GM12878 (cell line): ENCODE data around the gene PPP1R2B. TPM values are rescaled to one million over a fixed set of nuclear protein-coding genes. Genes with fewer than 3 reads are reported as not detected.

Experiments
- ATAC-seq: fragments of 200-7000 bp; cut with Tn5 transposase; 3 replicates; pipeline ENCODE4 v1.9.1; 2020; ENCODE audit warnings: mild to moderate bottlenecking, moderate library complexity
- BruUV-seq: library from RNA; stranded (reverse); fragments of 400-500 nt; replicated peaks from 2 replicates; lab custom pipeline; 2021; lab: Mats Ljungman, UMichigan
- CTCF ChIA-PET: fragments of 300-600 bp; sonication (Branson Sonifier 250); formaldehyde crosslinking; extraction: SDS; loops from one replicate; lab custom pipeline; 2021; ENCODE audit warnings: inconsistent platforms; lab: Yijun Ruan, JAX
- POLR2A ChIA-PET: fragments of 350-600 bp; formaldehyde crosslinking; extraction: SDS; loops from one replicate; lab custom pipeline; 2021; ENCODE audit warnings: inconsistent platforms; lab: Charles Lee
- RAD21 ChIA-PET: fragments of 300-600 bp; sonication (Branson Sonifier 250); formaldehyde crosslinking; loops from one replicate; lab custom pipeline; 2023; ENCODE audit warnings: antibody characterized with exemption; ENCODE audit not compliant: unreplicated experiment; lab: Charles Lee
- SMC1A ChIA-PET: fragments of 300-600 bp; sonication (Branson Sonifier 250); formaldehyde crosslinking; loops from one replicate; lab custom pipeline; 2023; ENCODE audit not compliant: unreplicated experiment, uncharacterized antibody; lab: Charles Lee
- DNase-seq: peaks from one replicate; pipeline ENCODE4 v3.0.0-alpha.2; 2011; ENCODE audit warnings: low read depth, low spot score
- FAIRE-seq: peaks from 3 replicates; lab custom pipeline; 2011; peaks lifted over from hg19 to GRCh38; lab: Jason Lieb, UNC
- H2AFZ ChIP-seq: 2 replicates; pipeline ENCODE4 v1.6.0; 2011; ENCODE audit warnings: low read depth, low read length, control low read depth; ENCODE audit not compliant: control insufficient read depth
- H3K27ac ChIP-seq: 2 replicates; pipeline ENCODE4 v1.5.1; 2011; ENCODE audit warnings: control low read depth; ENCODE audit not compliant: control insufficient read depth, insufficient read depth
- H3K27me3 ChIP-seq, 2 experiments: replicated peaks in 1 of 2; 2 replicates each; pipeline versions ENCODE4 v1.6.0 to v1.6.1; 2011; ENCODE audit warnings: low read length in 1 of 2; ENCODE audit not compliant: control insufficient read depth in 2 of 2, insufficient read depth in 2 of 2
- H3K36me3 ChIP-seq, 2 experiments: 2 replicates each; pipeline ENCODE4 v1.5.1; 2011; ENCODE audit warnings: low read length in 1 of 2; ENCODE audit not compliant: control insufficient read depth in 2 of 2, insufficient read depth in 2 of 2
- H3K4me1 ChIP-seq: 2 replicates; pipeline ENCODE4 v1.6.1; 2011; ENCODE audit warnings: mild to moderate bottlenecking, low read length, moderate library complexity, mixed read lengths; ENCODE audit not compliant: control insufficient read depth, insufficient read depth
- H3K4me2 ChIP-seq: 2 replicates; pipeline ENCODE4 v1.6.0; 2011; ENCODE audit warnings: control low read depth; ENCODE audit not compliant: control insufficient read depth, insufficient read depth
- H3K4me3 ChIP-seq: fragments of 200-600 bp; sonication (generic); 2 replicates; pipeline ENCODE4 v1.5.1; 2016
- H3K79me2 ChIP-seq: 2 replicates; pipeline ENCODE4 v1.6.0; 2011; ENCODE audit warnings: low read length; ENCODE audit not compliant: control insufficient read depth, insufficient read depth
- H3K9ac ChIP-seq: 2 replicates; pipeline ENCODE4 v1.8.0; 2011; ENCODE audit warnings: low read length, control low read depth, mixed read lengths; ENCODE audit not compliant: control insufficient read depth, insufficient read depth
- H3K9me3 ChIP-seq: replicated peaks from 3 replicates; pipeline ENCODE4 v1.5.1; 2011; ENCODE audit warnings: mild to moderate bottlenecking, low read length; ENCODE audit not compliant: control insufficient read depth, insufficient read depth
- H4K20me1 ChIP-seq: 2 replicates; pipeline ENCODE4 v1.6.0; 2011; ENCODE audit not compliant: control insufficient read depth, insufficient read depth
- BCLAF1 ChIP-seq: fragments of 450-650 bp; IDR thresholded peaks from 2 replicates; pipeline ENCODE4 v1.6.1; 2017; ENCODE audit warnings: antibody characterized with exemption, mild to moderate bottlenecking, moderate library complexity
- CREB1 ChIP-seq: IDR thresholded peaks from 2 replicates; pipeline ENCODE4 v1.6.1; 2012; ENCODE audit warnings: low read depth, mild to moderate bottlenecking, inconsistent platforms
- E4F1 ChIP-seq: fragments of 450-650 bp; IDR thresholded peaks from 2 replicates; pipeline ENCODE4 v1.6.1; 2018; ENCODE audit warnings: borderline replicate concordance, mild to moderate bottlenecking; ENCODE audit not compliant: partially characterized antibody
- FOS ChIP-seq: IDR thresholded peaks from 3 replicates; pipeline ENCODE4 v1.6.1; 2011; ENCODE audit warnings: borderline replicate concordance; ENCODE audit not compliant: insufficient read length; ENCODE audit errors: extremely low read depth
- GATAD2B ChIP-seq: fragments of 450-650 bp; conservative IDR thresholded peaks from 2 replicates; pipeline ENCODE4 v1.6.1; 2017; ENCODE audit warnings: low read depth, mild to moderate bottlenecking, moderate library complexity
- SIX5 ChIP-seq: IDR thresholded peaks from 2 replicates; pipeline ENCODE4 v1.6.1; 2011; ENCODE audit warnings: mild to moderate bottlenecking, low read depth, low read length, moderate library complexity; ENCODE audit not compliant: severe bottlenecking
- USF2 ChIP-seq: IDR thresholded peaks from 2 replicates; pipeline ENCODE4 v1.6.1; 2011; ENCODE audit warnings: low read depth, low read length, improper control_type of control experiment, borderline replicate concordance
- ZBED1 ChIP-seq: IDR thresholded peaks from 2 replicates; pipeline ENCODE4 v1.6.1; 2016; ENCODE audit warnings: borderline replicate concordance
- WGBS: methylation state at CpG from one replicate; pipeline ENCODE4 v1.1.6; 2016; ENCODE audit warnings: low lambda C conversion rate; ENCODE audit not compliant: insufficient replicate concordance, insufficient coverage; ENCODE audit errors: missing lambda C conversion rate; 5-methylcytosine and 5-hydroxymethylcytosine counted together
- in situ Hi-C: fragments of 300-500 bp; cut with MboI; formaldehyde crosslinking; loops from 9 replicates; pipeline ENCODE4 v1.14.3; 2018; ENCODE audit warnings: mixed read lengths
- intact Hi-C: fragments of 100-400 bp; cut with micrococcal nuclease; formaldehyde crosslinking; loops from one replicate; pipeline ENCODE4 v1.14.2; 2022; ENCODE audit not compliant: unreplicated experiment
- polyA plus RNA-seq, 11 experiments: library from polyadenylated mRNA; depleted of rRNA in 4 of 11; unstranded in 6 of 11; stranded (reverse) in 5 of 11; fragments of >200 nt; fragmentation: Nextera tagmentation in 4 of 11; fragmentation: Illumina TruSeq in 1 of 11; extraction: Ambion mirVana in 4 of 11; extraction: Trizol in 1 of 11; gene quantifications; 1 replicate in 1 of 11; 2 replicates in 10 of 11; pipeline versions ENCODE4 v1.2.1 to v1.2.3, GENCODE V29; 2011 to 2016; ENCODE audit warnings: inconsistent platforms in 2 of 11, missing spikeins in 2 of 11, low read depth in 1 of 11
- total RNA-seq, 4 experiments: library from RNA; depleted of rRNA in 3 of 4; stranded (reverse); fragments of >200 nt in 3 of 4; fragmentation: Illumina TruSeq in 1 of 4; extraction: Trizol in 1 of 4; gene quantifications; 2 replicates each; pipeline versions ENCODE4 v1.2.1 to v1.2.3, GENCODE V29; 2013 to 2021
- TF ChIP-seq, protein P1 (sequence below): IDR thresholded peaks from 2 replicates; pipeline ENCODE4 v1.6.1; 2012; ENCODE audit warnings: improper control_type of control experiment, low read depth, low read length; ENCODE audit not compliant: insufficient replicate concordance
- TF ChIP-seq, protein P2 (sequence below): IDR thresholded peaks from 2 replicates; pipeline ENCODE4 v1.6.1; 2011; ENCODE audit warnings: borderline replicate concordance, low read depth, mild to moderate bottlenecking, moderate library complexity, low read length; ENCODE audit not compliant: insufficient read depth, poor library complexity, severe bottlenecking

Gene PPP1R2B
- total and polyA plus RNA-seq, 10 of the 15 experiments (the other 5 are each of a cell fraction or from before 2014, with no cell fraction given): 0.02 to 0.13 (median 0.08) TPM; not detected in 5

DNA sequence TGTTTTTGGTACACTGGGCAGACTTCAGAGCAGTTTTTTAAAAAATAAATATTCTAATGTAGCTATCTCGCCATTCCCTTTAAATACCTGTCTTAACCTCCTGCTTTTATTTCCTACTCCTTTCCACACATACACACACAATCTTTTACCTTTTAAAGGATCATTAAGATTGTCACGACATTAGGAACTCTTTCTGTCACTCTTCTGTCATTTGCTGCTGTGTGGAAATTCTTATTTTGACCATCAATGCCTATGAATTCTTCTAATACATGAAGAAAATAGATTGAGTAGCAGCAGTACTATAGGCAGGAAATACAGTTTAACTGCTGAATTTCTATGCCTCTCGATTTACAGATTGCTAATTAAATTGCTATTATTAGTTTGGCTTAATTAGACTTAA, 1.8 kb downstream of the PPP1R2B start:
- FAIRE-seq: no peak
- intact Hi-C loops: no loop called here
- TF ChIP-seq SIX5 (no peak), FOS (no peak), CREB1 (no peak), GATAD2B (no peak), ZBED1 (no peak), E4F1 (no peak), USF2 (no peak), BCLAF1 (no peak)
- TF ChIP-seq, protein P1, sequence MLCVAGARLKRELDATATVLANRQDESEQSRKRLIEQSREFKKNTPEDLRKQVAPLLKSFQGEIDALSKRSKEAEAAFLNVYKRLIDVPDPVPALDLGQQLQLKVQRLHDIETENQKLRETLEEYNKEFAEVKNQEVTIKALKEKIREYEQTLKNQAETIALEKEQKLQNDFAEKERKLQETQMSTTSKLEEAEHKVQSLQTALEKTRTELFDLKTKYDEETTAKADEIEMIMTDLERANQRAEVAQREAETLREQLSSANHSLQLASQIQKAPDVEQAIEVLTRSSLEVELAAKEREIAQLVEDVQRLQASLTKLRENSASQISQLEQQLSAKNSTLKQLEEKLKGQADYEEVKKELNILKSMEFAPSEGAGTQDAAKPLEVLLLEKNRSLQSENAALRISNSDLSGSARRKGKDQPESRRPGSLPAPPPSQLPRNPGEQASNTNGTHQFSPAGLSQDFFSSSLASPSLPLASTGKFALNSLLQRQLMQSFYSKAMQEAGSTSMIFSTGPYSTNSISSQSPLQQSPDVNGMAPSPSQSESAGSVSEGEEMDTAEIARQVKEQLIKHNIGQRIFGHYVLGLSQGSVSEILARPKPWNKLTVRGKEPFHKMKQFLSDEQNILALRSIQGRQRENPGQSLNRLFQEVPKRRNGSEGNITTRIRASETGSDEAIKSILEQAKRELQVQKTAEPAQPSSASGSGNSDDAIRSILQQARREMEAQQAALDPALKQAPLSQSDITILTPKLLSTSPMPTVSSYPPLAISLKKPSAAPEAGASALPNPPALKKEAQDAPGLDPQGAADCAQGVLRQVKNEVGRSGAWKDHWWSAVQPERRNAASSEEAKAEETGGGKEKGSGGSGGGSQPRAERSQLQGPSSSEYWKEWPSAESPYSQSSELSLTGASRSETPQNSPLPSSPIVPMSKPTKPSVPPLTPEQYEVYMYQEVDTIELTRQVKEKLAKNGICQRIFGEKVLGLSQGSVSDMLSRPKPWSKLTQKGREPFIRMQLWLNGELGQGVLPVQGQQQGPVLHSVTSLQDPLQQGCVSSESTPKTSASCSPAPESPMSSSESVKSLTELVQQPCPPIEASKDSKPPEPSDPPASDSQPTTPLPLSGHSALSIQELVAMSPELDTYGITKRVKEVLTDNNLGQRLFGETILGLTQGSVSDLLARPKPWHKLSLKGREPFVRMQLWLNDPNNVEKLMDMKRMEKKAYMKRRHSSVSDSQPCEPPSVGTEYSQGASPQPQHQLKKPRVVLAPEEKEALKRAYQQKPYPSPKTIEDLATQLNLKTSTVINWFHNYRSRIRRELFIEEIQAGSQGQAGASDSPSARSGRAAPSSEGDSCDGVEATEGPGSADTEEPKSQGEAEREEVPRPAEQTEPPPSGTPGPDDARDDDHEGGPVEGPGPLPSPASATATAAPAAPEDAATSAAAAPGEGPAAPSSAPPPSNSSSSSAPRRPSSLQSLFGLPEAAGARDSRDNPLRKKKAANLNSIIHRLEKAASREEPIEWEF: no peak
- TF ChIP-seq, protein P2, sequence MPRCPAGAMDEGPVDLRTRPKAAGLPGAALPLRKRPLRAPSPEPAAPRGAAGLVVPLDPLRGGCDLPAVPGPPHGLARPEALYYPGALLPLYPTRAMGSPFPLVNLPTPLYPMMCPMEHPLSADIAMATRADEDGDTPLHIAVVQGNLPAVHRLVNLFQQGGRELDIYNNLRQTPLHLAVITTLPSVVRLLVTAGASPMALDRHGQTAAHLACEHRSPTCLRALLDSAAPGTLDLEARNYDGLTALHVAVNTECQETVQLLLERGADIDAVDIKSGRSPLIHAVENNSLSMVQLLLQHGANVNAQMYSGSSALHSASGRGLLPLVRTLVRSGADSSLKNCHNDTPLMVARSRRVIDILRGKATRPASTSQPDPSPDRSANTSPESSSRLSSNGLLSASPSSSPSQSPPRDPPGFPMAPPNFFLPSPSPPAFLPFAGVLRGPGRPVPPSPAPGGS: no peak

More for the DNA sequence above, 1.8 kb downstream of the PPP1R2B start:
- 14% methylated on average over 3 of the region's 3 CpGs for WGBS
- in situ Hi-C loops: no loop called here
- no peak for DNase-seq
- Histone ChIP-seq H3K4me2 (no peak overlapping the region), H4K20me1 (no peaks in the 10 kb centered on the region), H3K27me3 (no peaks in the 10 kb centered on the region), H3K9ac (no peak overlapping the region), H2AFZ (no peak overlapping the region), H3K27ac (no peak overlapping the region), H3K4me3 (no peak overlapping the region), H3K36me3 (no peaks in the 10 kb centered on the region), H3K79me2 (no peaks in the 10 kb centered on the region), H3K4me1 (no peaks in the 10 kb centered on the region), H3K9me3 (peaks cover 1% of the 10 kb centered on the region; the same call in 1 of the 3 replicates)
- no TSS peak for BruUV-seq
- SMC1A ChIA-PET: no interaction called here
- no peak for ATAC-seq
- CTCF ChIA-PET: no interaction called here
- RAD21 ChIA-PET: no interaction called here
- POLR2A ChIA-PET: no interaction called here
